ENCODE data around the gene PTPN9. TPM values are rescaled to one million over a fixed set of nuclear protein-coding genes. Genes with fewer than 3 reads are reported as not detected.

PTPN9 gene
- total RNA-seq, 1 donor from 2014 or later, result 33.2 TPM

DNA sequence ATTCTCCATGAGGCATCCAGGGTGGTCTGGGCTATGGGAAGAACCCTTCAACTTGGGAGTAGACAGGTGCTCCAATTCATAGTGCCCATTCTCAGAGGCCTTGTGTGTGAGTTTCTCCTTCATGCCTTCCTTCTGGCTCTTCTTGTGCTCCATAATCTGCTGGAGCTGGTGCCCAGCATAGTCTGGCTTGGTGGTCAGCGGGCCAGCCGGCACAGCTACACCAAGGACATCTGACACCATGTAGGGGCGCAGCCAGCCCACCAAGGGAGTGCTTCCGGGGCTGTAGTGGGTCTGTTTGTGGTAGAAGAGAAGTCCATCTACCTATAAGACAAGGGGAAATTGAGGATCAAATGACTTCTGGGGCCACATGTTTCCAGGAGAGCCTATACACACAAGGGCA lies 19.2 kb upstream of the PTPN9 start:
- H3K4me3 Mint-ChIP-seq (ENCODE audit: unreplicated experiment), result no peak overlapping the region
- TF ChIP-seq, protein P1, sequence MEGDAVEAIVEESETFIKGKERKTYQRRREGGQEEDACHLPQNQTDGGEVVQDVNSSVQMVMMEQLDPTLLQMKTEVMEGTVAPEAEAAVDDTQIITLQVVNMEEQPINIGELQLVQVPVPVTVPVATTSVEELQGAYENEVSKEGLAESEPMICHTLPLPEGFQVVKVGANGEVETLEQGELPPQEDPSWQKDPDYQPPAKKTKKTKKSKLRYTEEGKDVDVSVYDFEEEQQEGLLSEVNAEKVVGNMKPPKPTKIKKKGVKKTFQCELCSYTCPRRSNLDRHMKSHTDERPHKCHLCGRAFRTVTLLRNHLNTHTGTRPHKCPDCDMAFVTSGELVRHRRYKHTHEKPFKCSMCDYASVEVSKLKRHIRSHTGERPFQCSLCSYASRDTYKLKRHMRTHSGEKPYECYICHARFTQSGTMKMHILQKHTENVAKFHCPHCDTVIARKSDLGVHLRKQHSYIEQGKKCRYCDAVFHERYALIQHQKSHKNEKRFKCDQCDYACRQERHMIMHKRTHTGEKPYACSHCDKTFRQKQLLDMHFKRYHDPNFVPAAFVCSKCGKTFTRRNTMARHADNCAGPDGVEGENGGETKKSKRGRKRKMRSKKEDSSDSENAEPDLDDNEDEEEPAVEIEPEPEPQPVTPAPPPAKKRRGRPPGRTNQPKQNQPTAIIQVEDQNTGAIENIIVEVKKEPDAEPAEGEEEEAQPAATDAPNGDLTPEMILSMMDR (IDR thresholded peaks at IDR 0.05), result no peak
- peaks cover 31% of the 10 kb centered on the region for H3K36me3 Mint-ChIP-seq (ENCODE audit: low read depth)
- H3K27ac Mint-ChIP-seq (ENCODE audit: unreplicated experiment), result no peak overlapping the region
- H3K9me3 Mint-ChIP-seq (ENCODE audit: low read depth), result no peaks in the 10 kb centered on the region
- peaks cover 17% of the 10 kb centered on the region for H3K4me1 Mint-ChIP-seq (ENCODE audit: low read depth)
- no peak for DNase-seq (ENCODE audit: low spot score)
- H3K27me3 Mint-ChIP-seq (ENCODE audit: low read depth), result no peaks in the 10 kb centered on the region

DNA sequence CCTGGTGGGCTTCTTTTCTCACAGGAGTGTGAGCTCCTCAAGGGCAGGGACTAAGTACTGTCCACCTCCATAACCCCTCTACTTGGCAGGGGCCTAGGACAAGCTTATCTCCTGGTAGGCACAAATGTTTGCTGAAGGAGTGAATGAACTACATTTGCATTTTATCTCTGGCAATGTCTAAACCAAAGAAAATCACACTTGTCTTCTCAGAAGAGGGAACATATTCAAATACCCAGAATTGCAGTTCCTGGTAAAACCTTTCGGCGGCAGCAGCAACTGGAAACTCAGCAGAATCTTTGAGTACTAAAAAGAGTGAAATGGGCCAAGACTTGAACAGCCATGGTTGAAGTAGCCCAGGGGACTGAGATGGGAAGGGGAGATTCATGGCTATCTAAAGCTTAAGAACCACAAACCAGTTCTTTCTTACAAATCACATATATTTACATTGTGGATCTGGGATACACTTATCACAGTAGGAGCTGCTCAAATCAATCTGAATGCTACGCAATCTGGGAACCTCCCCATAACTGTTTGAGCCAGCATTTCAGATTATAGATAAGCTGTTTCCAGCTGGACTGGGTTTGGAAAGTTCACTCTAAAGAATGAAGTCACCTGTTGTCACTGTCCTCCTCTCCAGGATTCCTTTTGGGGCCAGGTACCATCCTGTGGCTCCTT lies 18.7 kb upstream of the PTPN9 start:
- no peak for DNase-seq (ENCODE audit: low spot score)
- TF ChIP-seq, protein P1 (IDR thresholded peaks at IDR 0.05), result peak; percentile 61
- Mint-ChIP-seq H3K4me3 (ENCODE audit: unreplicated experiment) (no peak overlapping the region), H3K9me3 (ENCODE audit: low read depth) (no peaks in the 10 kb centered on the region), H3K27me3 (ENCODE audit: low read depth) (no peaks in the 10 kb centered on the region), H3K4me1 (ENCODE audit: low read depth) (peaks cover 17% of the 10 kb centered on the region), H3K36me3 (ENCODE audit: low read depth) (peaks cover 31% of the 10 kb centered on the region), H3K27ac (ENCODE audit: unreplicated experiment) (no peak overlapping the region)

DNA sequence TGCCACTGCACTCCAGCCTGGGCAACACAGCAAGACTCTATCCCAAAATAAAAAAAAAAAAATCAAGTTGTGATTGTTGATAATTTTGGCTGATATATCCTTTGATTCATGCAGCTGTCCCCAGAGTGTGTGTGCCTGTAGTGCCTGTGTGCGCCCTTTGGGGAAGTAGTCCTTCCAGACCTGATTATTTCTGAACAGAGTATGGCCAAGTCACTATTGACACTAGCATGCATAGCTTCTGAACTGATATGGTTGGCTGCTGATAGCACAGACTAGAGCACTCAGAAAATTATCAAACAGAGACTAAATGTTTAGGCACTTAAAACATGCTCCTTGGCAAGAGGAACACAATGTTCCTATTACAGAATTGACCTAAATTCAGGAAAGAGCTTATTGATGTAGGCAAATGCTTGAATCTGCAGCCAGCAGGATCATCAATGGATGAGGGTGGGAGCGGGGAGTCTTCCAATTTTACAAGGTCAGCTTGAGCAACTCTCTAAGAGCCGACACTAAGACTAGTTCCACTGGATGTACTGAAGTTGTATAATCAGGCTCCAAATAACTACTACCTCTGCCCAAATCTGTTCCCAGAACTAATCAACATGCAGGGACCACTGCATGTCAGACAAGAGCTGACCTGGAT lies 17.7 kb upstream of the PTPN9 start:
- Mint-ChIP-seq H3K9me3 (ENCODE audit: low read depth) (no peaks in the 10 kb centered on the region), H3K27ac (ENCODE audit: unreplicated experiment) (no peak overlapping the region)

DNA sequence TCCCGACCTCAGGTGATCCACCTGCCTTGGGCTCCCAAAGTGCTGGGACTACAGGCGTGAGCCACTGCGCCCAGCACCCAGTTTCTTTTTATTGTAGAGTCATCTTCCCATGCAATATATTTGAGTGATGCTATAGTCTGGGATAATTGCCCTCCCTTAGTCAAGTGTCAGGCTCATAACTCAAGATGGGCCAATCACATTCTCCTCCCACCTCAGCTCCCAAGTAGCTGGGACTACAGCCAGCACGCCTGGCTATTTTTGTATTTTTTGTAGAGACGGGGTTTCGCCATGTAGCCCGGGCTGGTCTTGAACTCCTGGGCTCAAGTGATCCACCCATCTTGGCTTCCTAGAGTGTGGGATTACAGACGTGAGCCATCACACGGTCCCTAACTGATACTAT lies 15.2 kb upstream of the PTPN9 start:
- Mint-ChIP-seq H3K4me1 (ENCODE audit: low read depth) (peaks cover 10% of the 10 kb centered on the region), H3K27ac (ENCODE audit: unreplicated experiment) (no peak overlapping the region), H3K27me3 (ENCODE audit: low read depth) (no peaks in the 10 kb centered on the region), H3K4me3 (ENCODE audit: unreplicated experiment) (no peak overlapping the region), H3K9me3 (ENCODE audit: low read depth) (no peaks in the 10 kb centered on the region), H3K36me3 (ENCODE audit: low read depth) (peaks cover 26% of the 10 kb centered on the region)
- no peak for DNase-seq (ENCODE audit: low spot score)
- TF ChIP-seq, protein P1 (IDR thresholded peaks at IDR 0.05), result no peak

More for the DNA sequence above, 17.7 kb upstream of the PTPN9 start:
- TF ChIP-seq, protein P1 (IDR thresholded peaks at IDR 0.05), result no peak
- no peaks in the 10 kb centered on the region for H3K27me3 Mint-ChIP-seq (ENCODE audit: low read depth)
- no peak for DNase-seq (ENCODE audit: low spot score)
- H3K4me3 Mint-ChIP-seq (ENCODE audit: unreplicated experiment), result no peak overlapping the region
- H3K36me3 Mint-ChIP-seq (ENCODE audit: low read depth), result peaks cover 30% of the 10 kb centered on the region
- H3K4me1 Mint-ChIP-seq (ENCODE audit: low read depth), result peaks cover 17% of the 10 kb centered on the region

DNA sequence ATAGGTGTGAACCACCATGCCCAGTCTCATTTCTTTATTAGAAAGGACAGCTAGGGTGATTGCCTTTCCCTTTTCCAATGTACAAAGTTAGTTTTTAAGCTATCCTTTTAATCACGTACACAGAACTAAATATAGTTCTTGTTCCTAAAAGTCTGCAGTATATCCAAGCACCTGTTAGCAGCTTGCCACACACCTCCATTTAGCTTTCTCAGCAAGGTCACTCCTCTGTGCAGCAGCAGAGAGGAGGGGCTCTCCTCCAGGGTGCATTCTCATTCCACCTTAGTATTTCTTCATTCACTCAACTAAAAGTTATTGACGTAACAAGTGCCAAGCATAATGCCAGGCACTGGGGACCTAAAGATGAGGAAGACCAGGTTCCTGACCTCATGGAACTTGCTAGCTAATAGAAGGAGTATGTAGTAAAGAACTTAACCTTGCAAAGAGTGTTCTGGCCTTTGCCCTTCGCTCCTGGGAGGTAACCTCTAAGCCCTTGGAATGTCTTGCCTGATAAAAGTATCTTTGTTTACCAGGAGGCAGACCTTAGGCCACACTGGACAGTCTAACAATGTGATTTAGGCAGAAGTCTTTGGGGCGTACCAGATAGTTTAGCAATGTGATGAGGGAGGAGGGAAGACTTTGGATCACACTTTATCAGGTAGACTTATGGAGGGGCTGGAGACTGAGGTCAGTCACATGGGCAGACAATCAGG lies 12.7 kb upstream of the PTPN9 start:
- no peak for DNase-seq (ENCODE audit: low spot score)
- Mint-ChIP-seq H3K9me3 (ENCODE audit: low read depth) (no peaks in the 10 kb centered on the region), H3K27ac (ENCODE audit: unreplicated experiment) (no peak overlapping the region), H3K36me3 (ENCODE audit: low read depth) (peaks cover 16% of the 10 kb centered on the region), H3K4me1 (ENCODE audit: low read depth) (no peaks in the 10 kb centered on the region), H3K4me3 (ENCODE audit: unreplicated experiment) (no peak overlapping the region), H3K27me3 (ENCODE audit: low read depth) (no peaks in the 10 kb centered on the region)
- TF ChIP-seq, protein P1 (IDR thresholded peaks at IDR 0.05), result no peak
